Endothelial cell of umbilical vein (primary cell): ENCODE data around the gene PHACTR2. TPM values are rescaled to one million over a fixed set of nuclear protein-coding genes. Genes with fewer than 3 reads are reported as not detected.

ENCODE experiments used
- BruUV-seq: library from RNA; stranded (reverse); fragments of 400-500 nt; replicated peaks from 2 replicates; lab custom pipeline; 2021; lab: Mats Ljungman, UMichigan
- CTCF ChIA-PET: fragments of 300-600, 350-600 bp; sonication (Branson Sonifier 250); formaldehyde crosslinking; loops from one replicate; lab custom pipeline; 2021; ENCODE audit warnings: antibody characterized with exemption, inconsistent platforms; lab: Charles Lee
- POLR2A ChIA-PET: fragments of 300-600, 350-600 bp; sonication (Branson Sonifier 250); formaldehyde crosslinking; loops from one replicate; lab custom pipeline; 2021; ENCODE audit warnings: antibody characterized with exemption, inconsistent platforms; lab: Charles Lee
- DNase-seq: peaks from one replicate; pipeline ENCODE4 v3.0.0-alpha.2; 2011; ENCODE audit warnings: low read depth, low spot score
- FAIRE-seq: peaks from 2 replicates; lab custom pipeline; 2011; peaks lifted over from hg19 to GRCh38; lab: Jason Lieb, UNC
- H2AFZ ChIP-seq: 2 replicates; pipeline ENCODE4 v1.6.0; 2012; ENCODE audit warnings: low read depth, low read length, control low read depth, inconsistent platforms
- H3K27ac ChIP-seq: 2 replicates; pipeline ENCODE4 v1.5.1; 2011; ENCODE audit warnings: low read depth, mild to moderate bottlenecking, control low read depth, low read length, moderate library complexity; ENCODE audit not compliant: insufficient read depth
- H3K27me3 ChIP-seq, 2 experiments: 2 replicates each; pipeline versions ENCODE4 v1.6.0 to v1.6.1; 2011; ENCODE audit warnings: low read length in 2 of 2, mixed read lengths in 1 of 2; ENCODE audit not compliant: control insufficient read depth in 2 of 2, insufficient read depth in 2 of 2
- H3K36me3 ChIP-seq, 2 experiments: 2 replicates in 1 of 2; 3 replicates in 1 of 2; pipeline ENCODE4 v1.5.1; 2011; ENCODE audit warnings: low read length in 2 of 2, mild to moderate bottlenecking in 1 of 2, moderate library complexity in 1 of 2; ENCODE audit not compliant: control insufficient read depth in 2 of 2, insufficient read depth in 2 of 2; ENCODE audit errors: extremely low read depth in 1 of 2
- H3K4me1 ChIP-seq: 3 replicates; pipeline ENCODE4 v1.5.1; 2011; ENCODE audit warnings: mild to moderate bottlenecking, low read length; ENCODE audit not compliant: control insufficient read depth, insufficient read depth; ENCODE audit errors: extremely low read depth
- H3K4me2 ChIP-seq: 2 replicates; pipeline ENCODE4 v1.6.1; 2011; ENCODE audit warnings: low read length, control low read depth, mixed read lengths; ENCODE audit not compliant: insufficient read depth
- H3K4me3 ChIP-seq, 3 experiments: fragments of 200-600 bp in 1 of 3; sonication (generic), shearing (Covaris generic) in 1 of 3; replicated peaks in 1 of 3; 2 replicates each; pipeline ENCODE4 v1.5.1; 2011 to 2016; ENCODE audit warnings: control low read depth in 3 of 3, low read length in 3 of 3, mild to moderate bottlenecking in 2 of 3, inconsistent platforms in 1 of 3, low read depth in 1 of 3, moderate library complexity in 1 of 3; ENCODE audit not compliant: insufficient read depth in 1 of 3
- H3K79me2 ChIP-seq: 2 replicates; pipeline ENCODE4 v1.6.0; 2012; ENCODE audit warnings: low read length, inconsistent platforms; ENCODE audit not compliant: control insufficient read depth, insufficient read depth
- H3K9ac ChIP-seq: replicated peaks from 2 replicates; pipeline ENCODE3; 2011; ENCODE audit warnings: low read length, control low read depth; ENCODE audit not compliant: insufficient read depth; ENCODE audit errors: extremely low read depth
- H3K9me1 ChIP-seq: replicated peaks from 3 replicates; pipeline ENCODE4 v1.6.0; 2011; ENCODE audit warnings: mild to moderate bottlenecking, low read length; ENCODE audit not compliant: control insufficient read depth, insufficient read depth; ENCODE audit errors: extremely low read depth
- H3K9me3 ChIP-seq: replicated peaks from 2 replicates; pipeline ENCODE4 v1.5.1; 2012; ENCODE audit warnings: low read length, inconsistent platforms; ENCODE audit not compliant: control insufficient read depth, insufficient read depth
- H4K20me1 ChIP-seq: replicated peaks from 2 replicates; pipeline ENCODE3; 2011; ENCODE audit warnings: mild to moderate bottlenecking, low read length; ENCODE audit not compliant: control insufficient read depth, insufficient read depth; ENCODE audit errors: extremely low read depth
- EZH2 ChIP-seq: IDR thresholded peaks from 2 replicates; pipeline ENCODE4 v1.6.1; 2012; ENCODE audit warnings: borderline replicate concordance, low read depth, mild to moderate bottlenecking, moderate library complexity, low read length, inconsistent platforms; ENCODE audit not compliant: severe bottlenecking
- FOS ChIP-seq: IDR thresholded peaks from 2 replicates; pipeline ENCODE4 v1.6.1; 2011; ENCODE audit warnings: mild to moderate bottlenecking, low read length, moderate library complexity, borderline replicate concordance; ENCODE audit not compliant: insufficient read depth
- GATA2 ChIP-seq: IDR thresholded peaks from 2 replicates; pipeline ENCODE4 v1.7.0; 2011; ENCODE audit warnings: low read depth, mild to moderate bottlenecking, moderate library complexity, mixed read lengths, low read length; ENCODE audit not compliant: insufficient read length, insufficient read depth
- JUN ChIP-seq: IDR thresholded peaks from 2 replicates; pipeline ENCODE4 v1.6.1; 2011; ENCODE audit warnings: borderline replicate concordance, low read depth; ENCODE audit not compliant: insufficient read length, insufficient read depth
- MYC ChIP-seq: IDR thresholded peaks from one replicate; pipeline ENCODE4 v1.6.1; 2011; ENCODE audit warnings: mild to moderate bottlenecking, low read depth, low read length
- POLR2A ChIP-seq: IDR thresholded peaks from 2 replicates; pipeline ENCODE4 v1.6.1; 2012; ENCODE audit warnings: low read depth, mild to moderate bottlenecking, control low read depth, low read length
- POLR2AphosphoS5 ChIP-seq: IDR thresholded peaks from 2 replicates; pipeline ENCODE4 v1.6.1; 2012; ENCODE audit warnings: low read depth, mild to moderate bottlenecking, control low read depth, low read length, moderate library complexity; ENCODE audit not compliant: insufficient read depth
- dilution Hi-C: fragments of 300-500 bp; cut with MboI; formaldehyde crosslinking; loops from one replicate; pipeline ENCODE4 v1.15.0; 2019; ENCODE audit warnings: low sequenced_read_pairs; ENCODE audit not compliant: extremely low pct_ligation_motif_present
- intact Hi-C: fragments of 100-400 bp; cut with micrococcal nuclease; formaldehyde crosslinking; loops from one replicate; pipeline ENCODE4 v1.10.0; 2022
- polyA plus RNA-seq, 4 experiments: library from polyadenylated mRNA; depleted of rRNA in 3 of 4; stranded (reverse) in 3 of 4; unstranded in 1 of 4; fragments of >200 nt; gene quantifications; 2 replicates each; pipeline versions ENCODE4 v1.2.1 to v1.2.3, GENCODE V29; 2011 to 2012; ENCODE audit warnings: missing spikeins in 1 of 4
- total RNA-seq: library from RNA; stranded (reverse); gene quantifications from 2 replicates; pipeline ENCODE4 v1.2.3, GENCODE V29; 2021
- TF ChIP-seq, protein P1 (sequence below), 2 donors: IDR thresholded peaks; 1 replicate in 1 of 2; 2 replicates in 1 of 2; pipeline ENCODE4 v1.5.1; 2011; ENCODE audit warnings: low read length in 2 of 2, mild to moderate bottlenecking in 2 of 2, moderate library complexity in 2 of 2, control low read depth in 1 of 2, inconsistent platforms in 1 of 2, low read depth in 1 of 2; ENCODE audit not compliant: insufficient read depth in 1 of 2; ENCODE audit errors: extremely low read depth in 1 of 2
- TF ChIP-seq, protein P2 (sequence below): IDR thresholded peaks from 2 replicates; pipeline ENCODE4 v1.6.1; 2011; ENCODE audit not compliant: insufficient read depth, insufficient read length

The PHACTR2 gene
- total and polyA plus RNA-seq, 2 donors (not counting 3 experiments of a cell fraction or from before 2014, with no cell fraction given), result 16.3 to 178 TPM

DNA sequence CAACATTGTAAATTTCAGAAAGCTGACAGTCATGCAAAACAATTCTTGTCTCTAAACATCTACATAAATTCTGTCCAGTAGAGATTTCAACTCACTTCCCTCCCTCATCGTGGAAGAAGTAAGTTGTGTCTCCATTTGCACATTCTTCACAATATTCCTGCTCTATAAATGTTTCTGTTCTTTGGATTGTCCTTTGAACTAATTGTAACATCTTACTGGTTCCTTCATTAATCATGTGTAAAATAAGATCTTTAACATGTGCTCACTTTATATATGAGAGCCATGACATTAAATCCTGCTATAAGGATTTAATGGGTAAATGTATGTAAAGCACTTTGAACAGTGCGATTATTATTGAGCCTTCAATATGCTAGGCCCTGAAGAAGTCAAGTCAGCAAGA lies 158.4 kb downstream of the PHACTR2 start:
- Histone ChIP-seq H3K4me1 (no peaks in the 10 kb centered on the region), H3K27ac (no peak overlapping the region), H3K9me3 (no peaks in the 10 kb centered on the region), H3K27me3 (no peaks in the 10 kb centered on the region), H3K9me1 (no peaks in the 10 kb centered on the region), H3K9ac (no peak overlapping the region), H3K79me2 (no peaks in the 10 kb centered on the region), H2AFZ (no peak overlapping the region), H4K20me1 (no peaks in the 10 kb centered on the region), H3K4me2 (no peak overlapping the region), H3K4me3 (no peak overlapping the region), H3K36me3 (no peaks in the 10 kb centered on the region)
- DNase-seq, result no peak
- no peak for TF ChIP-seq POLR2AphosphoS5
- no peak for TF ChIP-seq FOS
- no peak for TF ChIP-seq EZH2
- TF ChIP-seq, protein P1, sequence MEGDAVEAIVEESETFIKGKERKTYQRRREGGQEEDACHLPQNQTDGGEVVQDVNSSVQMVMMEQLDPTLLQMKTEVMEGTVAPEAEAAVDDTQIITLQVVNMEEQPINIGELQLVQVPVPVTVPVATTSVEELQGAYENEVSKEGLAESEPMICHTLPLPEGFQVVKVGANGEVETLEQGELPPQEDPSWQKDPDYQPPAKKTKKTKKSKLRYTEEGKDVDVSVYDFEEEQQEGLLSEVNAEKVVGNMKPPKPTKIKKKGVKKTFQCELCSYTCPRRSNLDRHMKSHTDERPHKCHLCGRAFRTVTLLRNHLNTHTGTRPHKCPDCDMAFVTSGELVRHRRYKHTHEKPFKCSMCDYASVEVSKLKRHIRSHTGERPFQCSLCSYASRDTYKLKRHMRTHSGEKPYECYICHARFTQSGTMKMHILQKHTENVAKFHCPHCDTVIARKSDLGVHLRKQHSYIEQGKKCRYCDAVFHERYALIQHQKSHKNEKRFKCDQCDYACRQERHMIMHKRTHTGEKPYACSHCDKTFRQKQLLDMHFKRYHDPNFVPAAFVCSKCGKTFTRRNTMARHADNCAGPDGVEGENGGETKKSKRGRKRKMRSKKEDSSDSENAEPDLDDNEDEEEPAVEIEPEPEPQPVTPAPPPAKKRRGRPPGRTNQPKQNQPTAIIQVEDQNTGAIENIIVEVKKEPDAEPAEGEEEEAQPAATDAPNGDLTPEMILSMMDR (IDR thresholded peaks at IDR 0.05; ENCODE audit: extremely low read depth in 1 of 2, insufficient read depth in 1 of 2, low read depth in 1 of 2, low read length in 2 of 2), result no peak
- no peak for TF ChIP-seq JUN
- TF ChIP-seq MYC, result no peak
- no peak for TF ChIP-seq POLR2A
- no peak for TF ChIP-seq GATA2
- TF ChIP-seq, protein P2, sequence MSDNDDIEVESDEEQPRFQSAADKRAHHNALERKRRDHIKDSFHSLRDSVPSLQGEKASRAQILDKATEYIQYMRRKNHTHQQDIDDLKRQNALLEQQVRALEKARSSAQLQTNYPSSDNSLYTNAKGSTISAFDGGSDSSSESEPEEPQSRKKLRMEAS, result no peak
- ChIA-PET POLR2A (no interaction called here), CTCF (interaction anchor here (0.7 kb wide), 1 partner anchor 41 kb away, joined by 3 read pairs; no protein-coding TSS in a partner anchor)
- BruUV-seq, result no TSS peak
- FAIRE-seq, result no peak
- dilution Hi-C loops, result no loop called here
- intact Hi-C loops, result no loop called here
